Epithelial cell of esophagus (primary cell): Measurements from ENCODE around the gene DLL4.

Source experiments
- DNase-seq: peaks from one replicate; pipeline ENCODE4 v3.0.0; 2010; ENCODE audit warnings: low read depth
- H3K4me3 ChIP-seq: 2 replicates; pipeline ENCODE4 v1.5.1; 2011; ENCODE audit warnings: mild to moderate bottlenecking, low read length, control low read depth
- TF ChIP-seq, protein P1 (sequence below): IDR thresholded peaks from 2 replicates; pipeline ENCODE4 v1.5.1; 2011; ENCODE audit warnings: low read depth, mild to moderate bottlenecking, low read length, control low read depth, inconsistent platforms; ENCODE audit not compliant: insufficient read depth; ENCODE audit errors: missing control alignments

Gene DLL4

DNA sequence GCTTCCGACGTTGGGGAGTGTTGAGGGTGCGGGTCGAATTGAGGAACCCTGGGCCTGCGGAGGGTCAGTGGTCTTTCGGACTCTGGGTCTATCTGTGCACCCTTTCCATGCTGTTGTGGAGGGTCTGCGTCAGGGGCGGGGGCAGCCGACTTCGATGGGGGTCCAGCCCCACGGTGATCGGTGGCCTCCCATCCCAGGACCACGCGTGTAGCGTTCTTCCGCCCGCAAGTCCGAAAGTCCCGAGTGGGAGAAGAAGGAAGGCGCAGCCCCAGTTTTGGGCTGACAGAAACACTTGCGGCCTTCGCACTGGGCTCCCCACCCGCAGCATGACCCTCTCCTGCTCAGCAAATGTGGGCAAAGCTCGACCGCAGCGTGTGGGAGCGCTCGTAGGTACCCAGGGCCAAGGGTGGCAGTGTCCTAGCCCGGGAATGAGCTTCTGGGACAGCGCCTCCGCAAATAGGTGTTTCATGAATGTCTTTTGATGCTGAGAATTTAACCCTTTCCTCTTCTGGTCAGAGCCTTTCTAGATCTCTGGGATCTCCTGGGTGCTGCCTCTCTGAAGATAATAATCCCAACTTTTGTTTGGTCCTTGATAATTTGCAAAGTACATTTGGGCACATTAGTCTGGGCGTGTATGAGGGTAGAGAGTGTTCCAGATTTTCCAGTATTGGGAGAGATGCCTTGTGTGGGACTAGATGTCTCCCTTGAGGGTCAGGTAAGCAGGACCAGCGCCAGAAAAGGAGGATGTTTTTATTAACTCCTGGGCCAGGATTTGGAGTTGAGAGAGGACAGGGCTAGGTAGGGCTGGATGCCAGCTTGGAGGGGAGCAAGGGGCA lies 2.3 kb upstream of the DLL4 start:
- TF ChIP-seq, protein P1, sequence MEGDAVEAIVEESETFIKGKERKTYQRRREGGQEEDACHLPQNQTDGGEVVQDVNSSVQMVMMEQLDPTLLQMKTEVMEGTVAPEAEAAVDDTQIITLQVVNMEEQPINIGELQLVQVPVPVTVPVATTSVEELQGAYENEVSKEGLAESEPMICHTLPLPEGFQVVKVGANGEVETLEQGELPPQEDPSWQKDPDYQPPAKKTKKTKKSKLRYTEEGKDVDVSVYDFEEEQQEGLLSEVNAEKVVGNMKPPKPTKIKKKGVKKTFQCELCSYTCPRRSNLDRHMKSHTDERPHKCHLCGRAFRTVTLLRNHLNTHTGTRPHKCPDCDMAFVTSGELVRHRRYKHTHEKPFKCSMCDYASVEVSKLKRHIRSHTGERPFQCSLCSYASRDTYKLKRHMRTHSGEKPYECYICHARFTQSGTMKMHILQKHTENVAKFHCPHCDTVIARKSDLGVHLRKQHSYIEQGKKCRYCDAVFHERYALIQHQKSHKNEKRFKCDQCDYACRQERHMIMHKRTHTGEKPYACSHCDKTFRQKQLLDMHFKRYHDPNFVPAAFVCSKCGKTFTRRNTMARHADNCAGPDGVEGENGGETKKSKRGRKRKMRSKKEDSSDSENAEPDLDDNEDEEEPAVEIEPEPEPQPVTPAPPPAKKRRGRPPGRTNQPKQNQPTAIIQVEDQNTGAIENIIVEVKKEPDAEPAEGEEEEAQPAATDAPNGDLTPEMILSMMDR: no peak
- no peak overlapping the region for H3K4me3 ChIP-seq
- no peak for DNase-seq

GRCh38 chr15:40927495-40927872 lies 1.7 kb upstream of the DLL4 start:
- TF ChIP-seq, protein P1: no peak
- H3K4me3 ChIP-seq: no peak overlapping the region
- no peak for DNase-seq

DNA sequence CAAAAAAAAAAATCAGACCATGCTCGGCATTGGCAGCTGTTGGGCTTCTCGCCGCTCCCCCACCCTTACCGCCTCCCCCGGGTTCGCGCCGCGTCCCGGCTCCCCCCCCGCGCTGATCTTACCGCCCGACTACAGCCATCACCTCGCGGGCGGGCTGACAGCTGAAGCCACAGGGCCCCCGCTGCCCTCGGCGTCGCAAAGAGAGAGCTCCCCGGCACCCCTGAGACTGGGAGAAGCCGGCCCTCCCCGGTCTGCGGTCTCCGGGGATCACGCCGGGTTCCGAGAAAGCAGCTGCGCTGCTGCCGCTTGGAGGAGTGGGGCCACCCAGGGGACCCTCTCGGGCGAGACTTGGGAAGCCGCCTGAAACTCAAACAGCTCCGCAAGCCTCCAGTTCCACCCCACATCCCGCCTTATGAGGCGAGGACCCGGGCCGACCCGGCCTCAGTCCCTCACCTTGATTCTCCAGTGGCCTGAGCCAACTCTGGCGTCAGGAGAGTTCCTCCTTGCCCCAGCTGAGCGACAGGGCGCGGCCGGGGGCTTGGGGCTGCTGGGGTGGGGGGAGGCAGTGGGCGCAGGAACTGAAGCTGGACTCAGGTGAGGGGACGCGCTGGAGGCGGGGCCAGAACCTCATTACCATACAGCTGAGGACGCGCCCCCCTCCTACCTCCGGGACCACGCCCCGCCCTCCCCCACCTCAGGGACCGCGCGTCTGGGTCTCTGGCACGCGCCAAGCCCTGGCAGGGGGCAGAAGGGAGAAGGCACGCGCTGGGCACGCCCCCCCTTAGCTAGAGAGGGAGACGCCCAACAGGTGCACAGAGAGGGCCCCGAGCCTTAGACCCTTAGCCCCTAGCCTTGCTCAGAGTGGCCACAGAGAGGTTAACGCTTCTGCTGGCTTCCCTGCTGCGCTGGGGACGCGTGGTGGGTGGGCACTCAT lies 1.0 kb upstream of the DLL4 start:
- peak overlapping the region; percentile 34 for H3K4me3 ChIP-seq
- TF ChIP-seq, protein P1: no peak
- DNase-seq: no peak

DNA sequence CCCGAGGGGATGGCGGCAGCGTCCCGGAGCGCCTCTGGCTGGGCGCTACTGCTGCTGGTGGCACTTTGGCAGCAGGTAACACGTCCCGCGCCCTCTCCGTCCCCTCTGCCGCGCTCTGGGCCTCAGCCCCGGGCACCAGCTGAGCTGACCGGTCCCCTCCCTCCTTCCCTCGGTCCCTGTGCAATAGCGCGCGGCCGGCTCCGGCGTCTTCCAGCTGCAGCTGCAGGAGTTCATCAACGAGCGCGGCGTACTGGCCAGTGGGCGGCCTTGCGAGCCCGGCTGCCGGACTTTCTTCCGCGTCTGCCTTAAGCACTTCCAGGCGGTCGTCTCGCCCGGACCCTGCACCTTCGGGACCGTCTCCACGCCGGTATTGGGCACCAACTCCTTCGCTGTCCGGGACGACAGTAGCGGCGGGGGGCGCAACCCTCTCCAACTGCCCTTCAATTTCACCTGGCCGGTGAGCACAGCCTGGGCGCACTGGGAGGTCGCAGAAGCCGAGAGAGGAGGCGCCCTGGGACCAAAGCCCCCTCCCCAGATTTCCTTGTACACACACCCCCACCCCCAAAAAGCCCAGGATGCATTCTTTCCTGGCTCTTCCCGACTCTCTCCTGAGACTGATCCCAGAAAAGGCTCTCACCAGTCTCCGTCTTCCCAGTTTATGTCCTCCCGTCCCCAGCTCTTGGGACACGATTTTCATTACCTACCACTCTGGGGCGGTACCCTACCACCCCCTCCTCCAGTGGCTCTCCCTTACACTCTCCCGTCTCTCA lies 705 bp downstream of the DLL4 start:
- DNase-seq: peak; percentile 47
- peak overlapping the region; percentile 34 for H3K4me3 ChIP-seq

GRCh38 chr15:40930430-40931299 lies 1.5 kb downstream of the DLL4 start:
- H3K4me3 ChIP-seq: peak overlapping the region; percentile 24
- peak; percentile 55 for DNase-seq
- TF ChIP-seq, protein P1: peak; percentile 64

More for the DNA sequence above, 705 bp downstream of the DLL4 start:
- TF ChIP-seq, protein P1: no peak
